HG02798 (cell line): ENCODE data around the gene ELF1.
"Not testable (repeated sequence)": the region's sequence is repeated elsewhere in the genome, so short reads cannot be mapped to it uniquely, and the experiment has no call there.

Experiments used
- ATAC-seq: cut with Tn5 transposase; IDR thresholded peaks from one replicate; pipeline ENCODE4 v1.9.1; 2021; ENCODE audit warnings: mild to moderate bottlenecking; ENCODE audit not compliant: unreplicated experiment, poor library complexity

Gene ELF1

GRCh38 chr13:40961214-40961613 is 57.9 kb downstream of the ELF1 start:
- no peak for ATAC-seq

- ATAC-seq: no peak
Measured at GRCh38 chr13:40960716-40961115, 58.4 kb downstream of the ELF1 start.

GRCh38 chr13:40958655-40959054 is 60.5 kb downstream of the ELF1 start:
- no peak for ATAC-seq

DNA sequence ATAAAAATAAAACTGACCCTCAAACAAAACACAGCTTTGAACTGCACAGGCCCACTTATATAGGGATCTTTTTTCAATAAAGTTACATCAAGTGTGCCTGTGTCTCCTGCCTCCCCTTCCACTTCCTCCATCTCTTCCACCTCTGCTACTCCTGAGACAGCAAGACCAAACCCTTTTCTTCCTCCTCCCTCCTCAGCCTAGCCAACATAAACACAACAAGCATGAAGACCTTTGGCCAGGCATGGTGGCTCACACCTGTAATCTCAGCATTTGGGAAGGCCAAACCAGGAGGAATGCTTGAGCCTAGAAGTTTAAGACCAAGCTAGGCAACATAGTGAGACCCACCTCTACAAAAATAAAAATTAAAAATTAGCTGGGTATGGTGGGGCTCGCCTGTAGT is 72.6 kb downstream of the ELF1 start:
- ATAC-seq: no peak

DNA sequence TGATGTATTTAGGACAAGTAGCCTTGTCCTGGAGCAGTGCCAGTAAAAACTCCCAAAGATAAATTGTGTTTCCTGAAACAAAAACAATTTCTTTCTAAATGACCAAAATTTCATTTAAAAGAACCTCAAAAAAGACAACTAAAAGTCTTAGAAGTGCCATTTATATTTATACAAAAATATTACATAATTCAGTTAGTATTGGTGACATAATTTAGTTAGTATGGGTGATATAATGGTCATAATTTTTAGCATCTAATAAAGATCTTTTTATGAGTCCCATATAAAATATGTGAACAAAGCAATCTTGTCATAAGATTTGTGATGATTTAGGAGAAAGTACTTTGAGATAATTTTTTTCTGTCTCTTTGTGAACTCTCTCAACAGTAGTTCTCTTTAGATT is 76.0 kb downstream of the ELF1 start:
- ATAC-seq: no peak

GRCh38 chr13:40941581-40941980 is 77.5 kb downstream of the ELF1 start:
- no peak for ATAC-seq

- ATAC-seq: no peak
Measured at GRCh38 chr13:40940841-40941240, 78.3 kb downstream of the ELF1 start.

GRCh38 chr13:40933508-40934204 is 85.5 kb downstream of the ELF1 start:
- peak; percentile 64 for ATAC-seq

- ATAC-seq: no peak
Measured at GRCh38 chr13:40932252-40932651, 86.9 kb downstream of the ELF1 start.

DNA sequence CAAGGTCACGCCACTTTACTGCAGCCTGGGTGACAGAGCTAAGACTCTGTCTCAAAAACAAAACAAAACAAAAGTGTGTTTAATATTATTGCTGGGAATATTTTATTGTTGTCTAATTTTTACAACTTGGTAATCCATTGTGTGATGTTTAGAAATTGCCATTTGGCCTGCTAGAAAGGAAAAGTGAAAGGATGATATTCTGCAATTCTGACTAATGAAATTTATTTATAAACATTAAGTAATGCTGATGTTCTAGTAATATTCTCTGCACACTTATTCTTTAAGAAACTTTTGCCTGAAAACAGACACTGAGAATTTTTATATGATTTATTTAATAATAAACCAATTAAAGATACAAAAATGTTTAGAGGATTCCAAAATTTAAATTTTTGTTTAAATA is 87.4 kb downstream of the ELF1 start:
- no peak for ATAC-seq

- not testable (repeated sequence) for ATAC-seq
Measured at GRCh38 chr13:40929883-40930282, 89.2 kb downstream of the ELF1 start.

- ATAC-seq: no peak
Measured at GRCh38 chr13:40928980-40929379, 90.1 kb downstream of the ELF1 start.

DNA sequence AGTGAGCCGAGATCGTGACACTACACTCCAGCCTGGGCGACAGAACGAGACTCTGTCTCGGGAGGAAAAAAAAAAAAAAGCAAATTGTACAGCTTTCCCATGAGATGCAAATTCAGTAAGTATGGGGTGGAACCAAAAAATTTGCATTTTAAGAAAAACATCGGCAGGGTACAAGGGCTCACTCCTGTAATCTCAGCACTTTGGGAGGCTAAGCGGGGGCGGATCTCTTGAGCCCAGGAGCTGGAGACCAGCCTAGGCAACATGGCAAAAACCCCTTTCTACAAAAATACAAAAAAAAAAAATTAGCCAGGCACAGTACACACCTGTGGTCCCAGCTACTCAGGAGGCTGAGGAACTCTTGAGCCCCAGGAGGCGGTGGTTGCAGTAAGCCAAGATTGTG is 91.2 kb downstream of the ELF1 start:
- no peak for ATAC-seq

- no peak for ATAC-seq
Measured at GRCh38 chr13:40923867-40924266, 95.2 kb downstream of the ELF1 start.

- ATAC-seq: no peak
Measured at GRCh38 chr13:40922437-40923040, 96.6 kb downstream of the ELF1 start.

DNA sequence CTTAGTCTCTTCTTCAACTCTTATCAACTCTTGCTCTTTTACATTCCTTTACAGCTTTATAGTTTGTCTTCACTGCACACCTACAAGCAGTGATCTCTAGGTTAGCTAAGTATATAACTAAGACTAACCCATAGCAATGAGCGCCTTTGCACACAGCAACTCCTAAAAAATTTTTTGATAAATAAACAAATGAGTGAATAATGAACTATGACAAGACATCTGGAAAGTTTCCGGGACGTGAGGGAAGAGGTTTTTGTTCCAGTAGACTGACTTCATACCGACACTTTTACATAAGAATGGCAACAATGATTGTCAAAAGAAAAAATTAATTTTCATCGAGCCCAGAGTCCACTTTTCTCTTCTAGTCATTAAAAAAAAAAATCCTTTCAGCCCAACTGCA is 98.3 kb downstream of the ELF1 start:
- no peak for ATAC-seq

- ATAC-seq: not testable (repeated sequence)
Measured at GRCh38 chr13:40919901-40920300, 99.2 kb downstream of the ELF1 start.

- no peak for ATAC-seq
Measured at GRCh38 chr13:40916207-40916998, 102.7 kb downstream of the ELF1 start.

DNA sequence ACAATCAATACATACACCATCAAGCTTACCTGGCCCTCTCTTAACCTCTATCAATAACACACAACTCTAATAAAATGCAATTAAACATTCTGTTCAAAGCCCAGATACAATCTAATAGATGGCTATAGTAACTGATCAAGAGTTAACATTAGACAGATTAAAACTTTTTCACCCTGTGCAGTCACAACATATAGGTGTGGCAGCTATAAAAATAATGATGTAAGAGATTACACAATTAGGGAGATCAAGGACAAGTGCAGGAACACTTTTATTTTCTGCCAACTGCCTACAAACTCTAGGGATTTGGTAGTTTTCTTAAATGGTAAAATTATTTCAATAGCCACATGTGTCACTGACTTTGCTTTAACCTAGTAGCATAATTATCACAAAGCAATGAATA is 104.3 kb downstream of the ELF1 start:
- ATAC-seq: not testable (repeated sequence)

DNA sequence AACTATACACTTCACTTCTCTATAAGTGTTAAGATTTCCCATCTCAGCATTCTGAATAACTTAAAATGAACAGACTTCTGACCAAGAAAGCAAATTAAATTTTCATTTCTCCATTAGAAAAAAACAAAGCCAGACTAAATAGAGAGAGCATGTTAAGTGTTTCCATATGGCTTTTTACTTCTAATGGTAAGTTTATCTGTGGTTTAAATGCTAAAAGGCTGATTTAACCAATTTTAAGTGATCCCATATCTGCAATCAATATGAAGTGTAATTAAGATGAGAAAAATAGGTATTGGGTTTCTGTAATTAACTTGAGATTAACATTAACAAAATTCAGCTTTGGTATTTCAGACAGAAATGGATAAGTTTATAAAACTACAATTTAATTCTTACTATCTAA is 107.8 kb downstream of the ELF1 start:
- no peak for ATAC-seq

DNA sequence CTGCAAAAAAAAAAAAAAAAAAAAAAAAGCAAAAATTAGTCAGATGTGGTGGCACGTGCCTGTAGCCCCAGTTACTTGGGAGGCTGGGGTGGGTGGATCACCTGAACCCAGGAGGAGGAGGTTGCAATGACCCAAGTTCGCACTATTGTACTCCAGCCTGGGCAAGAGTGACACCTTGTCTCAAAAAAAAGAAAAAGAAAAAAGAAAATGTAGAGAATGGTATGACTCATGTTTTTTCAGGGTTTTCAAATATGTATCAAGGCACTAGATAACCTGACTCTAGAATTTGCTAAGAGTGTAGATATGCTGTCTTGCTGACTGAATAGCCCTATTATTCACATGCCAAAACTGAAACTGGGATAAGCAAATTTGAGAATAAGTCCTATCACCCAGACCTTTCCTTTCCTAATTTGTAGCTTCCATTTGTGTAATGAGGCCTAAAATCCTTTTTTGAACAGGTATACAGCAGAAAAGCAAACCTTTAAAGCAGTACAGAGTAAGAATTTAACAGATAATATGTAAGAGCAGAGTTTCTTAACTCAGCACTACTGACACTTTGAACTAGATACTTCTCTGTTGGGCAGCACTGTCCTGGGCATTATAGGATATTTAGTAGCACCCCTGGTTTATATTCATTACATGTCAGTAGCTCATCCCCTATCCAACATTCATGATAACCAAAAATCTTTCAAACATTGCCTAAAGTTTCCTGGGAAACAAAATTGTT is 108.6 kb downstream of the ELF1 start:
- ATAC-seq: no peak
